ENCODE results near the gene RIMS3.
"Not testable (repeated sequence)": the region's sequence is repeated elsewhere in the genome, so short reads cannot be mapped to it uniquely, and the experiment has no call there.

Gene RIMS3

GRCh38 chr1:40665335-40666171, at the start of gene RIMS3:
Gene RIMS3, minus strand, starts transcription at chr1:40665682. Its CDS starts 23,757 bp downstream, at chr1:40641925.
- peak; percentile 94 for DNase-seq (ENCODE audit: low spot score)

- no peak for DNase-seq (ENCODE audit: low spot score)
These were observed 47.5 kb upstream of the RIMS3 start for GRCh38 chr1:40712997-40713396.

GRCh38 chr1:40712405-40712944, 47.0 kb upstream of the RIMS3 start:
- DNase-seq (ENCODE audit: low spot score) = no peak

- DNase-seq (ENCODE audit: low spot score) = no peak
These were observed 46.3 kb upstream of the RIMS3 start for GRCh38 chr1:40711465-40712404.

GRCh38 chr1:40710581-40711315, 45.3 kb upstream of the RIMS3 start:
- no peak for DNase-seq (ENCODE audit: low spot score)

GRCh38 chr1:40709802-40710278, 44.4 kb upstream of the RIMS3 start:
- DNase-seq (ENCODE audit: low spot score) = no peak

GRCh38 chr1:40709100-40709801, 43.8 kb upstream of the RIMS3 start:
- peak; percentile 86 for DNase-seq (ENCODE audit: low spot score)

- no peak for DNase-seq (ENCODE audit: low spot score)
These were observed 43.2 kb upstream of the RIMS3 start for GRCh38 chr1:40708750-40709099.

- DNase-seq (ENCODE audit: low spot score) = no peak
These were observed 41.1 kb upstream of the RIMS3 start for GRCh38 chr1:40706626-40707025.

GRCh38 chr1:40704817-40705733, 39.6 kb upstream of the RIMS3 start:
- no peak for DNase-seq (ENCODE audit: low spot score)

- DNase-seq (ENCODE audit: low spot score) = no peak
These were observed 37.8 kb upstream of the RIMS3 start for GRCh38 chr1:40703316-40703715.

- DNase-seq (ENCODE audit: low spot score) = not testable (repeated sequence)
These were observed 37.3 kb upstream of the RIMS3 start for GRCh38 chr1:40702810-40703209.

- DNase-seq (ENCODE audit: low spot score) = no peak
These were observed 36.2 kb upstream of the RIMS3 start for GRCh38 chr1:40701684-40702083.

- DNase-seq (ENCODE audit: low spot score) = no peak
These were observed 34.3 kb upstream of the RIMS3 start for GRCh38 chr1:40699787-40700186.

- DNase-seq (ENCODE audit: low spot score) = no peak
These were observed 32.0 kb upstream of the RIMS3 start for GRCh38 chr1:40697436-40697835.

GRCh38 chr1:40696294-40696693, 30.8 kb upstream of the RIMS3 start:
- DNase-seq (ENCODE audit: low spot score) = no peak

- no peak for DNase-seq (ENCODE audit: low spot score)
These were observed 28.9 kb upstream of the RIMS3 start for GRCh38 chr1:40694353-40694874.

- DNase-seq (ENCODE audit: low spot score) = no peak
These were observed 27.9 kb upstream of the RIMS3 start for GRCh38 chr1:40693425-40693824.

- no peak for DNase-seq (ENCODE audit: low spot score)
These were observed 27.0 kb upstream of the RIMS3 start for GRCh38 chr1:40692429-40692895.
